HG03159 (cell line): Measurements from ENCODE around the gene IFNK.

Source experiments
- ATAC-seq: cut with Tn5 transposase; IDR thresholded peaks from one replicate; pipeline ENCODE4 v1.9.1; 2021; ENCODE audit warnings: mild to moderate bottlenecking, moderate library complexity; ENCODE audit not compliant: unreplicated experiment

IFNK gene

DNA sequence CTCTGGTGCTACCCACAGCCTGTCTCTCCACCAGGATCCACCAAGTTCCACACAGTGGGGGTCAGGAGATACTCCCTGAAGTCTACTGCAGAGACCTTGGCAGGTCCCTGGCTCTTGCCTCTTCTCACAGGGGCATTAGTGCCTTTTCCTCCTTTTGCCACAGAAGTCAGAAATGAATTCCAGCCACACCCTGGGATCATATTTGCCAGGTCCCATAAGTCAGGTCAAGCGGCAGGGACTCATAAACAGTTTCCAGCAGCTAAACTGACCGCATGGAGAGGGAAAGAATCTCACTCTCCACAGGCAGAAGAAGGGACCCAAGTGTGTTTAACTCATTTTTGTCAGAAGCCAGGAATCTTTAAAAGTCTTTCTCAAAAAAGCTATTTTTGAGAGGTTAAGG, 13.3 kb upstream of the IFNK start:
- ATAC-seq = no peak

DNA sequence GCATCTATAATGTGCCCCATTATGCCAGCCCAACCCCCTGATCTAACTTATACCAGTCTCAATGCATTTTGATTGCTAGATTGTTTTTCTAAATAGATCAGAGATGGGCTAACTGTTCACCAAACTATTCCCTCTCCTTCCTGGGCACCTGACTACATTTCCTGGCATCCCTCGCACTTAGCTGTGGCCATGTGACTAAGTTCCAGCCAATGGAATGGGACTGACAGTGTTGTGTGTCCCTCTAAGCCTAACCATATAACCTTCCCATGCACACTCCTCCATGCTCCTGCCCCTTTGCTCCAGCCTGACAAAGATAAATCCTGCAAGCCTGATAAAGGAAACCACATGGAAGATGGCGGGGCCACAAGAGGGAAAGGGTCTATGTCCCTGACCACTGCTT, 12.3 kb upstream of the IFNK start:
- ATAC-seq = no peak

DNA sequence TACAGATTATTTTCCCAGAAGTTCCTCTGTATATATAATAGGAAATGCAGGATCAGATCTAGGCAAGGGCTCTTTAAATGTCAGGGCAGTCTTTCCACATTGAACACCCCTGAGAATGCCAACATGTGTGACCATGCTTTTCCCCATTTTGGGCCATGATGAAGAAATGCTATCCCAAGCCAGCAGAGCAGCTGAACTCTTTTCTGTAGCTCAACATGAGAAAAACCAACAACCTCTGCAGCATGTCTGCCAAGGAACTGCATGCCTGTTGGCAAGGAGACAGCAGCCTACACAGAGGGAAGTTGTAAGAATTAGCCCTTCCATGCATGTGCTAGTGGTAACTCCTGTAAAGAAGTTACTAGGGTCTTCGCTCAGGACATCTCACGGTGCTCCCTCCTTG, 9.5 kb upstream of the IFNK start:
- no peak for ATAC-seq

DNA sequence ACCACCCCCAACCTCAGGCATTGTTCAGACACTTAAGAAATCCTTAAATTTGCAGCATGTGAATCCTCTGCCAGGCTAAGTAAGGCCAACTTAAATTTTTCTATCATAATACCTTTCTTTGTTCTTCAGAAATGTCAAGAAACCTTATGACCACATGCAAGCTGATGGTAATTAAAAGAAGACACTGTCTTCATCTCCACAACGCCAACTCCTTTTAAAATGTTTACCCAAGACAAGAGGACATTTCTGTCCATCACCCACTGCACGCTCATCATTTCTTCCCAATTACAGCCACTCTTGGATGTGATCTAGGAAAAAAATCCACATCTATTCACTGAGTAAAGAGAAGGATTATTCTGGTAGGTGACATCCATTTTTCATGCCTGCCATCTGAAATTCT, 6.1 kb upstream of the IFNK start:
- ATAC-seq = no peak

DNA sequence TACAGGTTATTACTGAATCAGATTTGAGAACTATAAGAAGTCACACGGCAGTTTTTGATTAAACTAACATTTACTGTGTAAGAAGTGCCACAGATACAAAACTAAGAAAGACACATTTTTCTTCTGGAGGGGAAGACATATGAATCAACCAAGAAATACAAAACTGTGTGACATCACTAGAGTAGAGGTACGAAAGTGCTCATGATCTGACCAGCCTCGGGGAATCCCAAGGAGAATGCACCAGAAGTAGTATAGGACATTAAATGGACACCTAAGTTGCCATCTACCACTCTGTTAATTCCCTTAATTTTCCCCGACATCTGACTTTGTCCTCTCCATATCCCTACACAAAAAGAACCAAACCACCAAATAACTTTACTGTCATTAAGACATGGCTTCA, 5.3 kb upstream of the IFNK start:
- no peak for ATAC-seq

DNA sequence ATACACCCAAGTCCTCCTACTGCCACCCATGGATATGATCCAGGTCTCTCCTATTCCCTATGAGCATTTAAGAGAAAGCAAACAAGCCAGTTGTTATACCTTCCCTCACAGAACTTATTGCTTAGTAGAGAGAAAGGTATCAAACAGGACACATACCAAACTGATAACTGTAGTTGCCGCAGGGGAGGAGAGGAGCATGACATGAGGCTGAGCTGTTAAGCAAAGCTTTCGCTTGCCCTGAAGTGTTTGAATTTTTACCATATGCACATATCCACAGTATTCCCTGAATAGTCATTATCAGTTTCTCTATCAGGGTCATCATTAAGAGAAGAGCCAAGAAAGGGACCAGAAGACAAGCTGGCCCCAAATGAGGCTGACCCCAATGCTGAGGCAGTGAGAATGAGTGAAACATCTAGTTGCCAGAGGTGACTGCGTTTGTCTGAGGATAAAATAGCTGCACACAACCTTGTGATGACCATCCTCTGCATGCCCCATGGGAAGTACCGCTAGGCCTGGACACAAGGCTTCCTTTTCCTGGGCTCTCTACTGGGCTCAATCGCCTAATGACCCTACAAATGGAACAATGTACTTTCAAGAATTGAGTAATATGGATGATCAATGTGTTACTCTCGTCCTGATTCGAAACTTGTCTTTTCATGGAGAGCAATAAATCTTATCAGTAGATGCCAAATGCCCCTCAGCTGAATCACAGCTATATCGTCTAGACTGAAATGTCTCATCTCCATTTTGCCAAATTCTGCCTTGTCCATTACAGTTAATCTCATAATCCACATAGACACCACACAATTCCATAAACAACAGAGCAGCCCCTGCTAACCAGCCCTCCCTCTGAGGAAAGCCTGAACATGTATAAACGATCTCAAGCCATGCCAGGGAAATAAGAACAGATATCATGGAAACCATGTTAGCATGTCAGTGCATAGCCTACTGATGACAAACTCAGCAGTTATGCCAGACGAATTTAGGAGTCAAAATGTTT, 4.3 kb upstream of the IFNK start:
- ATAC-seq = no peak

DNA sequence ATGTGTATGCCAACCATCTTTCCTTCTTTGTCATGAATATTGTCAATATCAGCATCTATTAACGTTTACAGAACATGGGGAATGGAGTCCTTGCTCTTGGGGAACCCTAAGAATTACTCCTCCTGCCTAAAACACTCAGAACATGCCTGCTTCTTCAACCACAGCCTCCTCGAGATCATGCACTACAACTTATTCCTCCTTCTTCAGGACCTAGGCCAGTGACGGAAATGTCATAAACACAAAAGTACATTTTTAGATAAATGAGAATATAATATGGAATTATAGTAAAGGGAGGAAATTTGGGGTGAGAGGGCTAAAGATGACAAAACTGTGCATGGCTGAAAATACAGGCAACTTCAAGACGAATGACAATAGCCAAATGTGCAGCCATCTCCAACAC, 3.1 kb upstream of the IFNK start:
- no peak for ATAC-seq

DNA sequence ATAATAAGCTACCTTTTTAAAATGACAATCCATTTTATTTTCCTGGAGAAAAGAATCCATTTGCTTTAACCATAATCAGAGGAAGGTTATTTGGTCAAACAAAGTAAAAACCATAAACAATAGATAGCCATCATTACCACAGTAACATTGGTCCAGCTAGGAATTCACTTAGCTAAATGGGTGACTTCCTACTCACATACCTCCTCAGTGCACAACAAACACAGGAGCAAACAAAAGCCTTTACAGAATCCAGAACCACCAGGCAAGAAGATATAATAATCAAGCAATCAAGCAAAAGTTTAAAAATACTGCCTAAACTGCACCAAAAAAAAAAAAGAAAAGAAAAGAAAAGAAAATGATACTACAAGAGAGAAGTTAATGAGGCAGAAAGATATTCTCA, 949 bp upstream of the IFNK start:
- ATAC-seq = no peak

DNA sequence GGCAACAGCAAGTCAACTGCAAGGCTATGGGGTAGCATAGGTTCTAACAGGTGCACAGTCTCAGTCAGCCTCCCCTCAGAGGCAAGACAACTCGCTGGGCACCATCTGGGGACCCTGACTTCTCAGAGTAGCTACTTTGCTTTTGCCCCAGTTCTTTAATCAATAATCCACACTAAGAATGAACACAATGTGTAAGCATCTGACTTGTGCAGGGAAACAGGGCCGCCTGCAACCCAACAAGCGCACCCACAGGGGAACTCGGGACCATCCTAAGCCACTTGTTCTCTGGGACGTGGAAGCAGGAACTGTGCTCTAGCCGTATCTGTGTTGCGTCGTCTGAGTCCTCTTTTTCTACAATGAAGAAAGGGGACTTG, 3.6 kb downstream of the IFNK start:
- ATAC-seq = no peak

DNA sequence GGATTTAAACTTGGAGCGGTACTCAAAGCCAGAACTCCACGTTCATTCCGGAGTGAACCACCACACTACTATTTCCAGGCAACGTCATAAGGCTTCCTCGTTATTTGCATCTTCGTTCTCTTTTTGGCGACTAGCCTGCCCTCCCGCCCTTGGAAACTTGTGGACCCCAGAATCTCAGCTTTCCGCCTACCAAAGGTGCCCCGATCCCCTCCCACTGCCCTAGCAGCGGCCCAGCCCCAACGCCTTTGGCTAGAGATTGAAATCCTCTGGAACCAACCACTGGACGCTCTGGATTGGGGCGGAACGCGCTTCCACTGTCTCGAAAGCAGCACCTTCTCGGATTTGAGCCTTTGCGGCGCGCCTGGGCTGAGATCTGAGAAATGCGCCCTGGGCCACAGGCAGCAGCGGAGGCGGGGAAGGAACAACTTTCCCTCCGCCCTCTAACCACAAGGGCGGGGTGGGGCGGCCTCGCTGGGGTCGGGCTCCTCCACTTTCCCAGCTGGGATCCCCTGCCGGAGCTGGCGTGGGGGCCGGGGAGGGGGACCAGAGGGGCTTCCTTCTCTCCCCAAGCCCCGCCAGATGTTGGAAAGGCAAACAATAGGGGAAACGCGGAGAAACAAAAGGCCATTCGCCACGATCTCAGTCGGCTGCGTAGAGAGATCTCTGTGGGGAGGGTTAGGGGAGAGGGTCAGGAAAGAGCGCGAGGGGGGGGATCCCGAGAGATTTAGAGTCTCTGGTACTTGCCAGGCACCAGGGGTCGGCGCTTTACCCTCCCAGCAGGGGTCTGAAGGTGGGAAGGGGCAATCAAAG, 4.2 kb downstream of the IFNK start:
- ATAC-seq = peak; percentile 40

DNA sequence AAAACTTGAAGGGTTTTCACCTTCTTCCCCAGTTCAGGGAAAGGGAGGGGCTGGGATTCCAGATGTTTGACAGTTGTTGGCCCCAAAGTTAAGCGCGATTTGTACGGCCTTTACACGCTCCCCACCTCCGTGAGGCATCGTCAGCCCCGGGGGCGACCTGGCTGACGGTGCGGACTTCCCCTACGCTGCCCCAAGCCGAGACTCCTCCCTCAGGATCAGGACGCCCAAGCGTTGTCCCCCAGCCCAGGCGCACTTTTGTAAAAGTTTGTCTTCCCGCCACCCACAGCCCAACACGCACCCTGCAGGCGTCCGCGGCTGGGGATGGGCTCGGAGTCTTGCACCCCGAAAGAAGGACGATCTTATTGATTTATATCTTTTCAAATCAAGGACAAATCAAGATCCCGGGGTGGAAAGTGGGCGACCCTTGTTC, 4.8 kb downstream of the IFNK start:
- peak; percentile 50 for ATAC-seq

DNA sequence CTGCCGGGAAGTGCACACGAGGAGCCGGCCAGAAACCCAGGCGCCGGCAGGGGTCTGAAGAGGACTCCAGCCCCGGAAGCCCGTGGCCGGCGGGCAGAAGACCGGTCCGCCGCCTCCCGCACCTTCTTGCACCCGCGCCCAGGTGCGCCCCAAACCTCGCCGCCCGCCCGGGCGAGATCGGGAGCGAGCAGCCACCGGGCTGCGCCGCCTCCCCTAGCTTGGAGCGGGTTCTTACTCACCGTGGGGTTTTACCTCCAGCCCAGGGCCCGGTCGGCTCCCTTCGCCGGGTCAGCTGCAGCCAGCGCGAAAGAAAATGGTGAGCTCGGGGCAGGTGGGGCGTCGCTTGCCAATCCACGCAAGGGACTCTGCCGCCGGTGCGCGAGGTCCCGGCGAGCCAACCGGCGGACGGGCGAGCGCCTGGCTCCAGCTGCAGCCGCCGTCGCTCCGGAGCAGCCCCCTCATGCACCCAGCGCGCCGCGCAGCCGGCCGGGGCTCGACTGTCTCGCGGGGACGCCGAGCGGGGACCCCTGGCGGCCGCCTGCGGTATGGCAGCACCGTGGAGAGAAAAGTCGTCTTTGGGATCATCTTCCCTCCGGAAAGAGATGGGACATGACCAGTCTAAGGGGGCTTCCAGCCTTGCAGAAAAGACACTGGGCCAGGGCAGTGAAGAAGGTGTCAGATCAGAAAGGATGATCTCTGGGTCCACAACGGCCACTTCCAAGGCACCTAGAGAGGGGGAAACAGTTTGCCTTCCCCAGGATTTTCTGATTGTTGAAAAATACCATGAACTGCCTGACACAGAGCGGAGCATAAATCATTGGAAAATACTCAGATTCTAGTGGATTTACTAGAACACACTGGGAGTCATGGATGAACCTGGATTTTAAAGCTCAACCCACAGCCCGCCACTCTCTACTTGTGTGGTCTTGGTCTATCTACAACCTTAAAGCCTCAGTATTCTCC, 5.5 kb downstream of the IFNK start, which contains the start of gene MOB3B:
TSS of gene MOB3B (minus strand) at position 499 of the 963 bp plus-strand sequence. CDS start 74,264 bp downstream, outside the sequence.
- peak; percentile 80 for ATAC-seq

DNA sequence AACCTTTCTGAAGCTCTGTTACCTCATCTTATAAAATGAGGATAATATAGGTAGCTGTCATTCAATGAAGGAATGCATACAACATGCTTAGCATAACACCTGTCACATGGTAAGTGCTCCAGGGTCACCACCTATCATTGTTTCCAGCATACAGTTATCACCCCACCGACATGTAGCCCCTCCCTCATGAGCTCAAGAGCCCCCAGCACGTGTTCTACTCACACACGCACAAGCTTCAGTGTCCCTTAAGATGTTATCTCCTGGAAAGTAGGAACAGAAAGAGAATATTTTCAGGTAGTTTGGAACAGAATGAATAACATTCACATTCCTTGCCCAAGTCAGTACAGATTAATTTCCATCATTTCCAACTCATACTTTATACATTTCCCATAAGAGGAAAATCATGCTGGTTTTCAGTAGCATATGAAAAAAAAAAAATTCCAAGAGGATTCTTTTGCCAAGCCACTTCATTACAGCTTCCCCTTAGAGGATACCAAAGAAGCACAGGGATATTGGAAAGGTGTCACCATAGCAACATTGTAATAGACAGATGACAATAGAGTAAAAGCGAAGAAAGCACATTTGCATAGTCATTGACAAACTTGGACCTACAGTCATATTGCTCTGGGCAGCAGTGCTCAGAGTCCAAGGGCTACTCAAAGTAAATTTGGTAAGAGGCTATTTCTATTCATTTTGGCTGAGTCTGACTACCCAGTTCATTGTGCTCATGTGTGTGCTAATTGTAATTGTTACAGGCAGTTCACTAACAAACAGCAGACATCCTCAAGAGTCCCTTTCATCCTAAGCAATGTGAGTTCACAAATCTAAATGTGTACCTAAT, 7.0 kb downstream of the IFNK start:
- no peak for ATAC-seq

DNA sequence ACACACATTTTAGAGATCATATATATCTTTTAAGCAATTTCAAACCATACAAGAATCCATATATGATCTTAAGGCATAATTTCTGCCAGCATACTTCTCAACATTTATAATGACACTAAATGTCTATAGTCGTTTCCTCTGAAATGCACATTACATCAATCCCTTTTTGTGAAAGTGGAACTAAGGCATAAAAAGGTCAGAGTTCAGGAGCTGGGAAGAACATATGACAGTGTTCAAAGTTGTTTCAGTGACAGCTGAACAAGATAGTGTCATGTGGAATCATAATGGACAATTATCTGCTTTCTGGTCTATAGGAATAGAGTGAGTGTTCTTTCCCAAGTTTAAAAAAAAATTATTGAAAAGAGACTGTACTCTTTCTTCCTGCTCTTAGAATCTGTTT, 8.0 kb downstream of the IFNK start:
- no peak for ATAC-seq

DNA sequence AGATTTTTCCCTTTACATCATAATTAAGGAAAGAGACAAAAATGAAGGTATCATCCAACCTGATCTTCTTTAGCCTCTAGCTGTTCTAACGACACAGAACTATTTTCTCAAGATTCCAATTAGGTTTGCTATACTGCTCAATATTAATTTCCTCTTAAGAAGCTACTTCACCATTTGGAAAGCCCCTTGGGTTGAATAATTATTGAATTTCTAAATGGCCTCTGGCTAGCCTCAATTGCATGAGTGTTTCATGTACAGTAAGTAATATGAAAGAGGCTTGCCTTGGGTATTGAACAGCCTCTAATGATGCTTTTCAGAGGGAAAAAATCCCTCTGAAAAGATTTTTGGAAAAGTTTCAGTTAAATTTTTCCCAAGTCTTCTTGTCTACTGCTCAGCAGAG, 9.2 kb downstream of the IFNK start:
- ATAC-seq = no peak

DNA sequence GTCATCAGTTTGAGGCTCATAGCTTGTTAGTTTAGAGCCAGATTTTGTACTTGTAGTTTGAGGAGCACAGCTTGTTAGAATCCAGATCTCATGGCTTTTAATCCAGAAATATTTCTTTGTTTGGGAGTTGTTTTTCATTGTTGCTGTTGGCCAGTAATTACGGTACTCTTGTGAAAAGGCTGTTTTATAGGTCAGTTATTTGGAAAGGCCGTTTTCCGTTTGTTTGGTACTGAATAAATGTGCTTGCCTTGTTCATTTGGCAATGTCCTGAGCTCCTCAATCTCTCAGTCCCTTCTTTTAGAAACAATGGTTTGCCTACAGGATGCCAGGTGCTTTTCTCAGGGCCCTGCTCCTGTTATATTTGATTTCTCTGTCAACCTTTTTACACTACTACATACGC, 10.0 kb downstream of the IFNK start:
- no peak for ATAC-seq

DNA sequence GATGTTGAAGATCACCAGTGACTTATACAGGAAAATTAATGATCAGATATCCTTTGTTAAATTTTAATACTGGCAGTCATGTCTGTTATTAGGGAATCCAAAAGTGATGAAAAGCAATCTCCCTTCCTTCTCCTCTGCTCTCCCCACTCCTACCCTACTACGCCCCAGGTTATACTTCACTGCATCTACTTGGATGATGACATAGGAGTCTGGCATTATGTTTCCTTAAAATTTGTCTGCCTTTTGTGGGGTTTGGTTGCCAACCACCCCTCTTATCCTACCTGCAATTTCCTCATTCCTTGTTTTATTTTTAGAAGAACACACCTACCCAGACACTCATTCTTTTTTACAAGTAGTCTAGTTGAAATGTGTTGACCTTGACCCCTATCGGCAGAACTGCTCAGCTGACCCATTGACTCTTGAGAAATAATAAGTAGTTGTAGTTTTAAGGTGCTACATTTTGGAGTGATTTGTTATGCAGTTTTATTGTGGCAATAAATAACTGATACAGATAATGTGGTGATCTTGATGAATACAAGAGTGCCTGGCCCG, 10.6 kb downstream of the IFNK start:
- no peak for ATAC-seq

DNA sequence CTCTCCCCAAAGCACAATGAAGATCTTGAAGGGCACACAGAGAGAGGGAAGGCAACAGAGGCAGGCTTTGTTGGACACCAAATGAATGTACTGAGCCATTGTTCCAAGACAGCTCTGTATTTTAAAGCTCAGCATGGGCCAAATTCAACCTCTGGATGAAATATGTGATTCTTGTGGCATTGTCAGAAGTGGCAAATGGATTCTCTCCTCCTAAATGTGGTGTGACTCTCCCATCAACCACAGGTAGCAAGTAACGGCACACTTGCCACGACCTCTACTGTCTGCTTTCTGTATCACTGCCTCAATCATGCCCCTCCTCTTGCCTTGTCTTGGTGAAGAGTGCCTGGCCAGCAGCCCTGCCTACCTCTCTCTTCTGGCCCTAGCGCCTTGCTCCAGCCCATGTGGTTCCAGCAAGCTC, 11.6 kb downstream of the IFNK start:
- ATAC-seq = peak; percentile 47

DNA sequence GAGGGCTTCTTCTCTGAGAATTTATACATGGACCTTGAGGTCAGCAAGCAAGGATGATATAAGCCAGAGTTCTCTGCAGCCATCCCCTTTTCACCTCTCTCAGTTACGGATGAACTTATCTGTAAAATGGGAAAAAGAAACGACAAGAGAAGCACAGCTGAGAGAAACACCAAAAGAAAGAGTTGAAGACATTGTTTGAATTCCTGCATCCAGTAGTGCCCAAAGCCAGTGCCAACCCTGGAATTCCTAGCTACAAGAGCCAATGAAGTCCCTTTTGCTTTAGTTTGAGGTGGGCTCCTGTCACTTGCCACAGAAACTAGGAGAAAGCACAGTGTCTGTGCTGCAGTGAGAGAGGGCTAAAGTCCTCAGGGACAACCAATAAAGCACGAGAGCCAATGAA, 12.1 kb downstream of the IFNK start:
- ATAC-seq = no peak
